Esophagus (tissue), 2 donors: Measurements from ENCODE around the gene BRF1. TPM values are rescaled to one million over a fixed set of nuclear protein-coding genes. Genes with fewer than 3 reads are reported as not detected.

Experiments used
- H3K27ac ChIP-seq, 2 donors: one replicate each; pipeline ENCODE4 v1.5.1; 2013; ENCODE audit warnings: low read depth in 2 of 2, mild to moderate bottlenecking in 2 of 2, inconsistent platforms in 1 of 2, low read length in 1 of 2, moderate library complexity in 1 of 2
- H3K27me3 ChIP-seq, 2 donors: one replicate each; pipeline ENCODE4 v1.6.1; 2013; ENCODE audit warnings: low read length in 2 of 2, control low read depth in 1 of 2, mild to moderate bottlenecking in 1 of 2; ENCODE audit not compliant: insufficient read depth in 2 of 2, control insufficient read depth in 1 of 2
- H3K36me3 ChIP-seq, 2 donors: one replicate each; pipeline ENCODE4 v1.6.1; 2013; ENCODE audit warnings: low read length in 1 of 2; ENCODE audit not compliant: control insufficient read depth in 2 of 2, insufficient read depth in 2 of 2
- H3K4me1 ChIP-seq, 2 donors: one replicate each; pipeline ENCODE4 v1.6.1; 2013; ENCODE audit warnings: low read length in 1 of 2; ENCODE audit not compliant: control insufficient read depth in 2 of 2, insufficient read depth in 2 of 2
- H3K4me3 ChIP-seq, 2 donors: one replicate each; pipeline ENCODE4 v1.5.1; 2013; ENCODE audit warnings: low read length in 2 of 2, mild to moderate bottlenecking in 2 of 2, low read depth in 1 of 2, moderate library complexity in 1 of 2
- H3K9me3 ChIP-seq, 2 donors: one replicate each; pipeline ENCODE4 v1.6.1; 2013; ENCODE audit warnings: mild to moderate bottlenecking in 2 of 2, low read depth in 1 of 2, low read length in 1 of 2, moderate library complexity in 1 of 2; ENCODE audit not compliant: control insufficient read depth in 2 of 2, insufficient read depth in 1 of 2
- WGBS, 2 donors: extraction: QIAGEN DNeasy Blood & Tissue Kit; methylation state at CpG; one replicate each; pipeline ENCODE4 v1.1.7; 2013; 5-methylcytosine and 5-hydroxymethylcytosine counted together
- polyA plus RNA-seq, 2 donors: library from polyadenylated mRNA; stranded (reverse); fragments of 200-250 nt; gene quantifications; one replicate each; pipeline ENCODE4 v1.2.3, GENCODE V29; 2013
- donor health status: healthy with polysubstance abuse.
- donor health status: Bipolar disorder and iron deficiency.

BRF1 gene
- polyA plus RNA-seq, result 10 to 100 TPM; 11.1 to 30.2 TPM

DNA sequence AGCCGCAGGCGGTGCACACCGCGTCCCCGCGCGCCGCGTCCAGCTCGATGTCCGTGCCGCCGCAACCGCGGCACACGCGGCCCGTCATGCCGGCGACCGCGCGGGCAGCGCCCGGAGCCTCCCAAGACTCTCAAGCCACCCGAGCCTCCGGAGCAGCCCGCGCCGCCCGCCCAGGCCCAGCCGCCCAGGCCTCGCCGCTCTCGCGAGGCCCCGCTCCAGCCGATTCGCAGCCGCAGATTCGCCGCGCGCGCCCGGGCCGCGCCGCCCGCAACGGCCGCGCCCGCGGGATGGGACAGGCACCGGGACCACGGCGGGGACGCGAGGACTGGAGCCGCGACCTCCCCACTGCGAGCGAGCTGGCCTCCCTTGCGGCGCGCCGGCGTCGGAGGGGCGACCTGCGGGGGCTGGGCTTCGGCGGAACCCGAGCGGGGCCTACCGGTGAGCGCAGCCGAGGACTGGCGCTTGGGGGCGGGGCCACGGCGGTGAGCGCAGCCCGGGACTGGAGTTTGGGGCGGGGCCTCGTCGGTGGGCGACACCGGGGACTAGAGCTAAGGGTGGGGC is at the start of gene BRF1:
BRF1 (minus strand) TSS at position 460 of the 561 bp plus-strand sequence; CDS start at position 88, 372 bp downstream.
- WGBS, 2 donors, result 0 to 1% methylated on average over 75 to 90 of the region's 90 CpGs
- no peaks in the 10 kb centered on the region for H3K9me3 ChIP-seq

GRCh38 chr14:105349992-105350391 is 49.2 kb upstream of the BRF1 start:
- Histone ChIP-seq H3K27ac (no peak overlapping the region), H3K4me3 (no peak overlapping the region), H3K4me1 (peaks cover 0 to 13% of the 10 kb centered on the region in 2 donors), H3K36me3 (peaks cover 0 to 19% of the 10 kb centered on the region in 2 donors), H3K9me3 (no peaks in the 10 kb centered on the region), H3K27me3 (no peaks in the 10 kb centered on the region)
- 92 to 93% methylated on average over 11 of the region's 11 CpGs for WGBS, 2 donors

More for the DNA sequence above, at the start of gene BRF1:
- peak within 1 kb of the TSS; percentile 58 to 81 for H3K4me3 ChIP-seq
- H3K36me3 ChIP-seq, result peaks cover 0 to 3% of the 10 kb centered on the region in 2 donors
- peaks cover 5 to 12% of the 10 kb centered on the region in 2 donors for H3K4me1 ChIP-seq
- H3K27ac ChIP-seq, result peak within 1 kb of the TSS; percentile 95 to 99
- no peaks in the 10 kb centered on the region for H3K27me3 ChIP-seq

DNA sequence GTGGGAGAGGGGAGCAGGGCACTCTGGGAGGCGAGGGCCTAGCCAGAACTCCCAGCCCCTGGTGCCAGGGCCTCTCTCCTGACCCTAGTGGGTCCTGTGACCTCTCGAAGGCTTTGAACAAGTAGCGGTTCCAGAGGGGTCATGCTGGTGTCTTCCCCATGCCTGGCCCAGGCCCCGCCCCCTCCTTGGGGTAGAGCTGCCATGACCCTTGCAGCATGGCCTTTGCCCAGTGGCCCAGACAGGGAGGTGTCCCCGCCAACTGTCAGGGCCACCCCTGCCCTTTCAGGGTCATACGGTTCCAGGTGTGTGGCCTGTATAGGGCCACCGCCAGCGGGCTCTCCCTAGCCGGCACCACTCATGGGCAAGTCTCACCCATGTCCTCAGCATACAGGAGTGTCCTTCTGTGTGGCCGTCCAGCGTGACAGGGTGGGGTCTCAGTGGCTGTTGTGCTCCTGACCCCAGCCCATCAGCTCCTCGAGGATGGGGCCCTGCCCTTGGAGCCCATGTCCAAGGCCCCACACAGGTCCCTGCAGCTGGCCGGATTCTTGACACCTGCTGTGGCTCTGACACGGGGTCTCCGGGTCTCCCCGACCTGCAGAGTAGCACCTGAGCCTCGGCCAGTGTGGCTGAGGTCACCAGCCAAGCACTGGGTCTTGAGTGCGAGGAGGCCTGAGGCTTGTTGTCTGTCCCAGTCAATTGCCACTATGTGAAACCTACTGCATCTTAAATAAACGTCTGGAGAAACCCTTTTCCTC is 48.3 kb upstream of the BRF1 start:
- H3K4me3 ChIP-seq, result no peak overlapping the region
- peaks cover 0 to 13% of the 10 kb centered on the region in 2 donors for H3K4me1 ChIP-seq
- no peaks in the 10 kb centered on the region for H3K27me3 ChIP-seq
- 92 to 94% methylated on average over 19 of the region's 19 CpGs for WGBS, 2 donors
- H3K9me3 ChIP-seq, result no peaks in the 10 kb centered on the region
- H3K36me3 ChIP-seq, result peaks cover 0 to 13% of the 10 kb centered on the region in 2 donors
- no peak overlapping the region for H3K27ac ChIP-seq

DNA sequence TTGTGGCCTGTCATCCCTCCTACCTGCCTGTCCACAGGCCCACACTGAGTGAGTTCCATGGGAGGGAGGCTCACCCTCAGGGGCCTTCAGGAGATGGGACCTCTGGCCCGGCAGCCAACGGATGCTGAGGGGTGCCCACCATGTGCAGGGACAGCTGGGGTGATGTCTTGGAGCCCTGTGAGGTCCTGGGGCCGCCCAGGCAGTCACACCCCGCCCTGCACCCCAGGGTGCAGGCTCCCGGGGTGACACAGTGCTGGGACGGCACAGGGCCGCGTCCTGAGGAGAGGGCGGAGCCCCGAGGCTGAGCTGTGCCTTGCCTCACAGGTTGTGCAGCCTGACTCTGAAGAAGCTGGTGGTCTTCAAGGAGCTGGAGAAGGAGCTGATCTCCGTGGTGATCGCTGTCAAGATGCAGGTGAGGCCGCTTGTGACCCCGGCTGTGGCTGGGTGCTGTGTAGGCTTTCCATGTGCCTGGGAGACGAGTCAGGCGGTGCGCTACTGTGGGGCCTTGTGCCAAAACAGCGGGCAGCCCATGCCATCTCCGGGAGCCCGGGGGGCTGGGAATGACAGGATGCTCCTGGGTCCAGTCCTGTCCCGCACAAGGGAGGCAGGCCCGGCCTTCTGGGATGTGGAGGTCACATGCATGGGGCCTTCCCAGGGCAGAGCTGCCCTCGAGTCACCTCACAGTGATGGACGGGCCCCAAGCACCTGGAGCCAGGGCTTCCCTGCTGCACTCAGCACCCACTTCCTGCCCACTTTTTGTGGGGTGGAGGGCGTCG is 47.6 kb upstream of the BRF1 start:
- 80 to 82% methylated on average over 26 of the region's 26 CpGs for WGBS, 2 donors
- Histone ChIP-seq H3K36me3 (peaks cover 0 to 13% of the 10 kb centered on the region in 2 donors), H3K4me3 (no peak overlapping the region), H3K27me3 (no peaks in the 10 kb centered on the region), H3K27ac (no peak overlapping the region), H3K4me1 (peaks cover 0 to 13% of the 10 kb centered on the region in 2 donors), H3K9me3 (no peaks in the 10 kb centered on the region)

DNA sequence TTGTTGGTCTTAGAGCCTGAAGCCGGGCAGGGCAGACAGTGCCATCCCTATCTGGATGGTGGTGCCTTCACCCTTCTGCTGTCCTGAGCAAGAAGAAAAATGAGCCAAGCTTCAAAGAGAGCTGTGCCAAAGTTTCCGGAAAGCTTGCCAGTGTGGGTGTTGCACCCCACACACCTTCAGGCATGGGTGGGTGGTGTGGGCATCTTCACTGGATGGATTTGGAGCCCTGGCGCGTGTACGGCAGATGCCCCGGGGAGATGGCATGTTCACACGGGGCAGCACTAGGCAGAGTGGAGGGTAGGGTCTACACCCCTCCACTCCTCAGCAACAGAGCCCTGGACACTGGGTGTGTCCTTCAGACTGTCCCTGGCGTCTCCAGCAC is 46.8 kb upstream of the BRF1 start:
- H3K4me3 ChIP-seq, result no peak overlapping the region
- no peaks in the 10 kb centered on the region for H3K27me3 ChIP-seq
- no peaks in the 10 kb centered on the region for H3K9me3 ChIP-seq
- H3K36me3 ChIP-seq, result peaks cover 0 to 15% of the 10 kb centered on the region in 2 donors
- no peak overlapping the region for H3K27ac ChIP-seq
- 48 to 66% methylated on average over 8 of the region's 8 CpGs for WGBS, 2 donors
- peaks cover 0 to 13% of the 10 kb centered on the region in 2 donors for H3K4me1 ChIP-seq

DNA sequence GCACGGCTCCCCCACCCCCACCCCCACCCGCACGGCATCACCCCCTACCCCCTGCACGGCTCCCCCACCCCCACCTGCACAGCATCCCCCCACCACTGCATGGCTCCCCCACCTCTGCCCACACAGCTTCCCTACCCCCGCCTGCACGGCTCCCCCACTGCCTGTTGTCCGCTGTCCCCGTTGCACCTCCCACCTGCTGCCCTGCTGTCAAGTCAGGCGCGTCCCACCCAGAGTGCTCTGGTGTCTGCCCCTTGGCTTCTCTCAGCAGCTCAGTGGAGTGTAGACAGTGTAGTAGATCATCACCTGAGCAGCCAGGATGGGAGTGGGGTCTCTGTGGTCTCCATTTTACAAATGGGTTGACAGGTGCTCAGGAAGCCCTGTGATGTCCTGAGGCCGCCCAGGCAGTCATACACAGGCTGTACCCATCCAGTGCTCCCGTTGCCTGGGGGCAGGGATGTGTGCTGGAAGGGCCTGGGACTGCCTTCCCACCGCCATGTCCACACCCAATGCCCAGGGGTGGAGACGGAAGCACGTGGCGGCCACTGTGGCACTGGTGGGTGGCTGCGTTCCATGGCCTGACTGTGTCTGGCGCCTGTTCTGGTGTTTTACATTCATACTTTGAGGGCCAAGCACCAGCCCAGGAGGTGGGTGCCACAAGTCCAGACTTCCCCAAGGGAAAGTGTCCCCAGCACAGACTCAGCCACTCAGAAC is 46.2 kb upstream of the BRF1 start:
- 75 to 82% methylated on average over 14 to 15 of the region's 18 CpGs for WGBS, 2 donors
- H3K27ac ChIP-seq, result no peak overlapping the region
- H3K4me3 ChIP-seq, result no peak overlapping the region
- no peaks in the 10 kb centered on the region for H3K9me3 ChIP-seq
- peaks cover 0 to 13% of the 10 kb centered on the region in 2 donors for H3K4me1 ChIP-seq
- H3K27me3 ChIP-seq, result no peaks in the 10 kb centered on the region
- H3K36me3 ChIP-seq, result peaks cover 0 to 15% of the 10 kb centered on the region in 2 donors

GRCh38 chr14:105346200-105346533 is 45.4 kb upstream of the BRF1 start:
- peaks cover 0 to 15% of the 10 kb centered on the region in 2 donors for H3K36me3 ChIP-seq
- WGBS, 2 donors, result 71 to 83% methylated on average over 13 of the region's 13 CpGs
- H3K9me3 ChIP-seq, result no peaks in the 10 kb centered on the region
- peaks cover 0 to 13% of the 10 kb centered on the region in 2 donors for H3K4me1 ChIP-seq
- H3K4me3 ChIP-seq, result no peak overlapping the region
- H3K27ac ChIP-seq, result no peak overlapping the region
- H3K27me3 ChIP-seq, result no peaks in the 10 kb centered on the region

DNA sequence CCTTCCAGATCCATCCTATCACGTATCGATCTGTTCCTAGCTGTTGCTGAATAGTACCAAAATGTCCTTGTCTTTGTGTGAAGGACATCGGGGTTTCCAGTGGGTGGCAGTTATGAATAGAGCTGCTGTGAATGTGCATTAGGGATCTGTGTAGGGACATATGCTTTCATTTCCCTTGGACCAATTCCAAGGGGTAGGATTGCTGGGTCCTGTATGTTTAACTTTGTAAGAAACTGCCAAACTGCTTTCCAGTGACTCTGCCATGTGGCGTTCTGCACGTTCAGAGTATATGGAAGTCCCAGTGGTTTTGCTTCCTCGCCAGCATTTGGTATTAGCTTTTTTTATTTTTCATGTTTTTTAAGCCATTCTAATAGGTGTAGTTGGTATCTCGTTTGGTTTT is 42.4 kb upstream of the BRF1 start:
- Histone ChIP-seq H3K9me3 (no peaks in the 10 kb centered on the region), H3K4me1 (peaks cover 3 to 12% of the 10 kb centered on the region in 2 donors), H3K4me3 (no peak overlapping the region), H3K27ac (no peak overlapping the region), H3K27me3 (no peaks in the 10 kb centered on the region), H3K36me3 (peaks cover 0 to 4% of the 10 kb centered on the region in 2 donors)
- WGBS, 2 donors, result 69 to 80% methylated on average over 7 of the region's 7 CpGs
